ENCODE measurements around the gene HRAS.

HRAS gene

DNA sequence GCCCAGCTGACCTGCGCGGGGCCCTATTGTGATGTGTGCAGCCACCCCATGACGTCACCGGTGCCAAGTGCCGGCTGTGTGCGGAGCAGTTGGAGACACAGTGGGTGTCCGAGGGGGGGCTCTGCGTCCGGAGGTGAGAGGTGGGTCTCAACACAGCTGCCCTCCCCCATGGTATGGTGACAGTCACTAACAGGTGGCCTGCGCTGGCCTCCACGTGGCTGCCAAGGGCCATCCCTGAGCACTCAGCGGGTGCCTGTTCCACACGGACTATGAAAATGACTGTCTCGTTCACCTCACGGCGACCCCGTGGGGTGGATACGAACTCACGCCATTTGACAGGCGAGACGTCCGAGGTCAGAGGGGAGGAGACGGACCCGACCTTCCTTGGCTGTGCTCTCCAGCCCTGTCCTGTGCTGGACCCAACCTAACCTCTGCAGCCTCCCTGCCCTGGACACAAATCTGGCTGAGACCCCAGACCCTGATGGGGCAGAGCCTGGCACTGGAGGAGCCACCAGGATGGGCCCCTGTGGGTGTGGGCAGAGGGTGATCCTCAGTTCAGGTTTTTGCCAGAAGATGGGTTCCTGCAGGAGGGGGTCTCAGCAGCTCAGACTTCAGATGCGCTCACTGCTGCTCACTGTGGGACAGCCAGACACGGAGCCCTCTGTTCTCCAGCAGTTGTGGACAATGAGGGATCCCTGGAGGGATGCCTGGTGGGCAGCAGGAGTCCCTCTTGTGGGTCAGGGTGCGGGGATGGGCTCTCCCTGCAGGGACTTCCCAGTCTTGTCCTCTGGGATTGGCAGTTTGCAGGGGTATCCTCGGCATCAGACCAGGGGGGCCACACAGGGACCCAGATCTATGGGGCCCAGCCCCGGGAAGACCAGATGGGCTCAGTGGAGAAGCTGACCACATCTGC is 6.3 kb downstream of the HRAS start:
- peaks cover 10% of the 10 kb centered on the region for H4K20me1 ChIP-seq (ENCODE audit: insufficient read depth, low read length, poor library complexity, severe bottlenecking)
- H3K27me3 ChIP-seq (ENCODE audit: insufficient read depth, low read length, poor library complexity, severe bottlenecking), result no peaks in the 10 kb centered on the region
- H3K36me3 ChIP-seq (ENCODE audit: insufficient read depth, low read length), result peaks cover 4% of the 10 kb centered on the region; the same call in 1 of the 2 replicates
- H3K79me2 ChIP-seq (ENCODE audit: insufficient read depth, low read length), result peaks cover 8% of the 10 kb centered on the region
- no peaks in the 10 kb centered on the region for H3K9me3 ChIP-seq (ENCODE audit: insufficient read depth, low read depth, low read length)
- H2AFZ ChIP-seq (ENCODE audit: low read length), result no peak overlapping the region
- H3K4me2 ChIP-seq (ENCODE audit: low read depth, low read length, poor library complexity, severe bottlenecking), result no peak overlapping the region
- TF ChIP-seq CTCF (conservative IDR thresholded peaks at IDR 0.05; ENCODE audit: low read length) (no peak), EZH2phosphoT487 (IDR thresholded peaks at IDR 0.05; ENCODE audit: borderline replicate concordance) (no peak)
- no peak overlapping the region for H3K4me3 ChIP-seq (ENCODE audit: low read length, poor library complexity, severe bottlenecking)
- H3F3A ChIP-seq (ENCODE audit: low read depth), result no peaks in the 10 kb centered on the region
- H3K9ac ChIP-seq (ENCODE audit: low read depth, low read length, poor library complexity, severe bottlenecking), result no peak overlapping the region
- peaks cover 6% of the 10 kb centered on the region for H3K4me1 ChIP-seq (ENCODE audit: insufficient read depth, low read length, poor library complexity, severe bottlenecking)
- H3K9me2 ChIP-seq (replicated peaks; ENCODE audit: low read depth, low read length), result no peaks in the 10 kb centered on the region

DNA sequence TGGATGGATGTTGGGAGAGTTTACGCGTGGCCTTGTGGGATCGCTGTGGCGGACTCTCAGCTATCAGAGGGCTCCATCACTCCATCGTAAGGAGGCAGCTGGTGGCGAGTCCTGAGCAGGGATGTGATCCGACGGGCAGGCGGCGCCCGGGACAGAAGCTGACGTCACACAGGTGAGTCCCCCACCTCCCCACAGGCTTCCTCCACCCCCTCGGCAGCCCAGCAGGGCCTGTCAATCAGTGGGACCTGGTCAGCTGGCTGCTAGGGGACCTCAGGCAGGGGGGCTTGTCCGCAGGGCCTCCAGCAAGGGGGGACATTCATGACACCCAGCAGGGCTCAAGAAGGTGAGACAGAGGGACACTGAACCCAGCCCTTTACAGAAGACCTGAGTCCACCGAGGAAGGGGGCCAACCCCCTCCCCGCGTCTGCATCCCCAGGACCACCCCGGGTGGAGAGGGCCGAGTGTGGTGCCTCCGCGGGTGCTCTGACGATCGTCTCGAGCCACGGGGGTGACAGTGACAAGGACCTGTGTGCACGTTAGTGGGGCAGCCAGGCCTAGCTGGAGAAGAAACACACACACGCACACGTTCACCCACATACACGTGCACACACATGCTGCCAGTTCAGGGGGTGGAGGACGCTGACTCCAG is 7.1 kb downstream of the HRAS start:
- no peaks in the 10 kb centered on the region for H3F3A ChIP-seq (ENCODE audit: low read depth)
- no peaks in the 10 kb centered on the region for H3K9me3 ChIP-seq (ENCODE audit: insufficient read depth, low read depth, low read length)
- no peaks in the 10 kb centered on the region for H3K4me1 ChIP-seq (ENCODE audit: insufficient read depth, low read length, poor library complexity, severe bottlenecking)
- peaks cover 4% of the 10 kb centered on the region; the same call in 1 of the 2 replicates for H3K36me3 ChIP-seq (ENCODE audit: insufficient read depth, low read length)
- peaks cover under 1% of the 10 kb centered on the region; the same call in 1 of the 2 replicates for H3K79me2 ChIP-seq (ENCODE audit: insufficient read depth, low read length)
- peaks cover 3% of the 10 kb centered on the region for H4K20me1 ChIP-seq (ENCODE audit: insufficient read depth, low read length, poor library complexity, severe bottlenecking)
- H3K9ac ChIP-seq (ENCODE audit: low read depth, low read length, poor library complexity, severe bottlenecking), result no peak overlapping the region
- no peaks in the 10 kb centered on the region for H3K27me3 ChIP-seq (ENCODE audit: insufficient read depth, low read length, poor library complexity, severe bottlenecking)
- no peak overlapping the region for H2AFZ ChIP-seq (ENCODE audit: low read length)
- no peak overlapping the region for H3K4me2 ChIP-seq (ENCODE audit: low read depth, low read length, poor library complexity, severe bottlenecking)
- TF ChIP-seq EZH2phosphoT487 (IDR thresholded peaks at IDR 0.05; ENCODE audit: borderline replicate concordance) (no peak), CTCF (conservative IDR thresholded peaks at IDR 0.05; ENCODE audit: low read length) (no peak)
- H3K9me2 ChIP-seq (replicated peaks; ENCODE audit: low read depth, low read length), result no peaks in the 10 kb centered on the region
- no peak overlapping the region for H3K4me3 ChIP-seq (ENCODE audit: low read length, poor library complexity, severe bottlenecking)

GRCh38 chr11:526192-526591 is 9.2 kb downstream of the HRAS start:
- H3K79me2 ChIP-seq (ENCODE audit: insufficient read depth, low read length), result no peaks in the 10 kb centered on the region
- H3K9me2 ChIP-seq (replicated peaks; ENCODE audit: low read depth, low read length), result no peaks in the 10 kb centered on the region
- TF ChIP-seq CTCF (conservative IDR thresholded peaks at IDR 0.05; ENCODE audit: low read length), result no peak
- no peak for TF ChIP-seq EZH2phosphoT487 (IDR thresholded peaks at IDR 0.05; ENCODE audit: borderline replicate concordance)
- H2AFZ ChIP-seq (ENCODE audit: low read length), result no peak overlapping the region
- H3K36me3 ChIP-seq (ENCODE audit: insufficient read depth, low read length), result no peaks in the 10 kb centered on the region
- H3K4me1 ChIP-seq (ENCODE audit: insufficient read depth, low read length, poor library complexity, severe bottlenecking), result no peaks in the 10 kb centered on the region
- H3K4me2 ChIP-seq (ENCODE audit: low read depth, low read length, poor library complexity, severe bottlenecking), result no peak overlapping the region
- H3K9me3 ChIP-seq (ENCODE audit: insufficient read depth, low read depth, low read length), result no peaks in the 10 kb centered on the region
- no peaks in the 10 kb centered on the region for H3K27me3 ChIP-seq (ENCODE audit: insufficient read depth, low read length, poor library complexity, severe bottlenecking)
- no peak overlapping the region for H3K9ac ChIP-seq (ENCODE audit: low read depth, low read length, poor library complexity, severe bottlenecking)
- no peaks in the 10 kb centered on the region for H4K20me1 ChIP-seq (ENCODE audit: insufficient read depth, low read length, poor library complexity, severe bottlenecking)
- no peaks in the 10 kb centered on the region for H3F3A ChIP-seq (ENCODE audit: low read depth)
- no peak overlapping the region for H3K4me3 ChIP-seq (ENCODE audit: low read length, poor library complexity, severe bottlenecking)
